Muscle layer of colon (tissue), 2 donors: ENCODE results near the gene RRP36.
"Not testable (repeated sequence)": the region's sequence is repeated elsewhere in the genome, so short reads cannot be mapped to it uniquely, and the experiment has no call there.

Source experiments
- H3K27ac ChIP-seq: one replicate; pipeline ENCODE4 v1.7.0; 2013; ENCODE audit warnings: low read depth, mild to moderate bottlenecking, low read length, moderate library complexity
- H3K27me3 ChIP-seq, 2 donors: one replicate each; pipeline ENCODE4 v1.7.0; 2013; ENCODE audit warnings: low read length in 2 of 2, mild to moderate bottlenecking in 2 of 2; ENCODE audit not compliant: insufficient read depth in 2 of 2, control insufficient read depth in 1 of 2
- H3K36me3 ChIP-seq: one replicate; pipeline ENCODE4 v1.7.0; 2013; ENCODE audit warnings: mild to moderate bottlenecking, low read length; ENCODE audit not compliant: insufficient read depth
- H3K4me1 ChIP-seq: one replicate; pipeline ENCODE4 v1.7.0; 2013; ENCODE audit warnings: mild to moderate bottlenecking, low read length; ENCODE audit not compliant: insufficient read depth
- H3K4me3 ChIP-seq, 2 donors: one replicate each; pipeline ENCODE4 v1.7.0; 2013; ENCODE audit warnings: low read length in 2 of 2, low read depth in 1 of 2, mild to moderate bottlenecking in 1 of 2, moderate library complexity in 1 of 2
- H3K9ac ChIP-seq: one replicate; pipeline ENCODE4 v1.7.0; 2013; ENCODE audit warnings: low read length
- H3K9me3 ChIP-seq: one replicate; pipeline ENCODE4 v1.7.0; 2013; ENCODE audit warnings: mild to moderate bottlenecking, low read length
- donor health status: abdominal sarcoma.
- donor health status: Adenocarcinoma of cecum.

The RRP36 gene

GRCh38 chr6:42987533-42988451, 33.6 kb upstream of the RRP36 start:
- H3K4me1 ChIP-seq: peaks cover 24% of the 10 kb centered on the region
- no peak overlapping the region for H3K27ac ChIP-seq
- no peak overlapping the region for H3K9ac ChIP-seq
- H3K4me3 ChIP-seq: no peak overlapping the region
- H3K27me3 ChIP-seq: no peaks in the 10 kb centered on the region
- H3K36me3 ChIP-seq: peaks cover 21% of the 10 kb centered on the region
- no peaks in the 10 kb centered on the region for H3K9me3 ChIP-seq

GRCh38 chr6:42988486-42989020, 32.9 kb upstream of the RRP36 start:
- Histone ChIP-seq H3K36me3 (peaks cover 21% of the 10 kb centered on the region), H3K9ac (no peak overlapping the region), H3K27ac (no peak overlapping the region), H3K9me3 (no peaks in the 10 kb centered on the region), H3K4me3 (no peak overlapping the region), H3K4me1 (peaks cover 24% of the 10 kb centered on the region), H3K27me3 (no peaks in the 10 kb centered on the region)

- Histone ChIP-seq H3K27me3 (no peaks in the 10 kb centered on the region), H3K9me3 (no peaks in the 10 kb centered on the region), H3K9ac (no peak overlapping the region), H3K4me1 (peaks cover 24% of the 10 kb centered on the region), H3K27ac (no peak overlapping the region), H3K4me3 (no peak overlapping the region), H3K36me3 (peaks cover 21% of the 10 kb centered on the region)
These were observed 31.5 kb upstream of the RRP36 start for GRCh38 chr6:42989923-42990322.

GRCh38 chr6:42993445-42993844, 28.0 kb upstream of the RRP36 start:
- no peaks in the 10 kb centered on the region for H3K9me3 ChIP-seq
- H3K27me3 ChIP-seq: no peaks in the 10 kb centered on the region
- no peak overlapping the region for H3K9ac ChIP-seq
- H3K4me1 ChIP-seq: no peaks in the 10 kb centered on the region
- H3K27ac ChIP-seq: no peak overlapping the region
- H3K4me3 ChIP-seq: no peak overlapping the region
- H3K36me3 ChIP-seq: peaks cover 21% of the 10 kb centered on the region

- Histone ChIP-seq H3K36me3 (peaks cover 2% of the 10 kb centered on the region), H3K9ac (no peak overlapping the region)
These were observed 24.9 kb upstream of the RRP36 start for GRCh38 chr6:42996513-42996912.

GRCh38 chr6:42998205-42998604, 23.2 kb upstream of the RRP36 start:
- not testable (repeated sequence) for H3K9me3 ChIP-seq, H3K36me3 ChIP-seq, H3K9ac ChIP-seq, H3K4me1 ChIP-seq, H3K27me3 ChIP-seq, H3K27ac ChIP-seq, H3K4me3 ChIP-seq

More at GRCh38 chr6:42996513-42996912, 24.9 kb upstream of the RRP36 start:
- Histone ChIP-seq H3K4me1 (no peaks in the 10 kb centered on the region), H3K27me3 (no peaks in the 10 kb centered on the region), H3K4me3 (no peak overlapping the region), H3K27ac (no peak overlapping the region), H3K9me3 (no peaks in the 10 kb centered on the region)

- Histone ChIP-seq H3K9me3 (no peaks in the 10 kb centered on the region), H3K4me3 (no peak overlapping the region), H3K27ac (no peak overlapping the region), H3K27me3 (no peaks in the 10 kb centered on the region), H3K36me3 (peaks cover 10% of the 10 kb centered on the region), H3K9ac (no peak overlapping the region), H3K4me1 (no peaks in the 10 kb centered on the region)
These were observed 19.6 kb upstream of the RRP36 start for GRCh38 chr6:43001843-43002242.

GRCh38 chr6:43005844-43006243, 15.6 kb upstream of the RRP36 start:
- no peaks in the 10 kb centered on the region for H3K27me3 ChIP-seq
- H3K36me3 ChIP-seq: peaks cover 49% of the 10 kb centered on the region
- H3K4me1 ChIP-seq: no peaks in the 10 kb centered on the region
- no peak overlapping the region for H3K9ac ChIP-seq
- no peak overlapping the region for H3K27ac ChIP-seq
- H3K9me3 ChIP-seq: no peaks in the 10 kb centered on the region
- H3K4me3 ChIP-seq: no peak overlapping the region

- Histone ChIP-seq H3K27me3 (no peaks in the 10 kb centered on the region), H3K4me1 (no peaks in the 10 kb centered on the region), H3K36me3 (peaks cover 53% of the 10 kb centered on the region), H3K27ac (no peak overlapping the region), H3K9ac (no peak overlapping the region), H3K9me3 (no peaks in the 10 kb centered on the region), H3K4me3 (no peak overlapping the region)
These were observed 15.2 kb upstream of the RRP36 start for GRCh38 chr6:43006251-43006650.

GRCh38 chr6:43007126-43007525, 14.3 kb upstream of the RRP36 start:
- Histone ChIP-seq H3K36me3 (peaks cover 62% of the 10 kb centered on the region), H3K9ac (no peak overlapping the region), H3K4me3 (no peak overlapping the region), H3K27me3 (no peaks in the 10 kb centered on the region), H3K27ac (no peak overlapping the region), H3K4me1 (no peaks in the 10 kb centered on the region), H3K9me3 (no peaks in the 10 kb centered on the region)

GRCh38 chr6:43009124-43009523, 12.3 kb upstream of the RRP36 start:
- Histone ChIP-seq H3K9me3 (no peaks in the 10 kb centered on the region), H3K27me3 (no peaks in the 10 kb centered on the region), H3K4me1 (peaks cover 12% of the 10 kb centered on the region), H3K27ac (no peak overlapping the region), H3K9ac (no peak overlapping the region), H3K4me3 (no peak overlapping the region), H3K36me3 (peaks cover 63% of the 10 kb centered on the region)

GRCh38 chr6:43011207-43011606, 10.2 kb upstream of the RRP36 start:
- no peak overlapping the region for H3K4me3 ChIP-seq
- peaks cover 57% of the 10 kb centered on the region for H3K36me3 ChIP-seq
- H3K27ac ChIP-seq: no peak overlapping the region
- no peaks in the 10 kb centered on the region for H3K9me3 ChIP-seq
- H3K27me3 ChIP-seq: no peaks in the 10 kb centered on the region
- H3K4me1 ChIP-seq: peaks cover 28% of the 10 kb centered on the region
- H3K9ac ChIP-seq: no peak overlapping the region
